SK-N-DZ (cell line): ENCODE measurements around the gene CIAO1.
A peak's percentile ranks its signal among the peaks of the same experiment; 100 is the strongest.
"Not testable (repeated sequence)": the region's sequence is repeated elsewhere in the genome, so short reads cannot be mapped to it uniquely, and the experiment has no call there.

Experiments
- DNase-seq: peaks from one replicate; pipeline ENCODE4 v3.0.0-alpha.2; 2015; ENCODE audit warnings: low spot score

The CIAO1 gene

DNA sequence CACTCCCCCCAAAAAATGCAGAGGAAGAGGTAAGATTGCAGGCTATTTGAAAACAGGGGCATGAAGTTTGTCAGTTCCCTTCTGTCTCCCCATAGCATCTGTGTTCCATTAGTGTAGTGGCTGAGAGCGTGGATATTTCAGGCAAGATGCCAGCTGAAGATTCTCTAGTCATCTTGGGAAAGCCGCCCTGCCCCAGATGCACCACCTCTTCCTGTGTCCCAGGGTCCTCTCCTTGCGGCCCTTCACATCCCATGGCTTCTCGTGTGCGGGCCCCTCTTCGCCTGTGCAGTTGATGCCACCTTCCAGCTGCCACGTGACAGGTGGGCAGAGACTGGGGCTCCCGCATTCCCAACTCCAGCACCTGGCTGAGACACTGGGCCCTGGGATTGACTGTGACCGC is 16.4 kb upstream of the CIAO1 start:
- DNase-seq, result no peak

DNA sequence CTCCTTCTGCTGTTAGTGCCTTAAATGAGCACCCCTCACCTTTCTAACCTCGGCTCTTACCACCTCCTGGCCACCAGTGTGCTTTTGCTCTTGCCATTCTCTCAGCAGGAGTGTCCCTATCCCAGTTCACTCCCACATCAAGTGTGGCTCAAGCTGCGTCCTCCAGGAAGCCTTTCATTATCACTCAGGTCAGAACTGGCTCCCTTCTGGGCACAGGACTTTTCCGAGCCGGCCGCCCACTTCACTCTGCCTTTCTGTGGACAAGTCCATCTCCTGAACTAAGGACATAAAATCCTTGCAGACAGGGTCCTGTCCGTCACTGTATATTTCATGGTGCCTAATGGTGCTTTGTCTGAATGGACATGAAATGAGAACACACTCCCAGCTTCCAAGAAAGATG is 15.8 kb upstream of the CIAO1 start:
- DNase-seq, result no peak

DNA sequence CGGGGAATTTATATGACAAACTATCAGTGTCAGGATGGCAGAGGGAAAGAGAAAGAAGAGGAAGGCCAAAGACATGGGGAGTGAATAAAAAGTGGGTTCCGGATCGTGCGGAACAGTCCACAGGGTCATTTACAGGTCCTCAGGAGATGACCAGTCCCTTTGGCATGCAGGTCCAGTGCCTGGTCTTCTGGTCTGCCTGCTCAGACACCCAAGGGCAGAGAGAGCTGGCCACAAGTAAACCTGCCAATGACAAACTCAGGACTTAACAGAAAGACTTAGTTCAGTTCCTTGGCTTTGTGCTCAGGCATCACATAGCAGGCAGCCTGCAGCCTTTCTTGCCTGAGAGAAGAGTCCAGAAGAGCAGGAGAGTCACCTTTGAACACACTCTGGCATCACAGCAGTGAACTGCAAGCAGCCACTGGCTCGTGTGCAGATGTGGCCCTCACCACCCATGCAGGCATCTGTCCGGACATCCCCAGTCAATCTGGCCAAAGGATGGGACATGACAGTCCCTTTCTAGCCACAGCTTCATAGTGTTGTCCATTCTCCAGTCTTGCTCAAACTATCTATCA is 14.2 kb upstream of the CIAO1 start:
- DNase-seq, result peak; percentile 51

DNA sequence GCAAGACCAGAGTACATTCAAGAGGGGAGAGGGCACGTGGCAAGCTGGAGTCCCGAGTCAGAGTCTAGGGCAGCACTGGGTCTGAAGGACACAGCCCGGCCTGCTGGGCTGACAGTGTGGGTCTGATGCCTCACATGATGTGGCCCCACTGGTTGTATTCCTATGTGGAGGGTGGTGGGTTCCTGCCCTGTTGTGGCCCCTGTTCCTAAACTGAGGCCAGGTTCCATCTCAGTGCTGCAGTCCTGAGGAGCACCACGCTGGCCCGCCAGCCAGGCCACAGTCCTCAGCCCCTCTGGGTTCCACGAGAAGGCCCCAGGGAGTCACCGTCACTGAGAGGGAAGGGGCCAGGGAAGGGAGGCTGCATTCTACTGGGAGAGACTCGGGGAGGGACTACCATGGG is 13.5 kb upstream of the CIAO1 start:
- DNase-seq, result no peak

DNA sequence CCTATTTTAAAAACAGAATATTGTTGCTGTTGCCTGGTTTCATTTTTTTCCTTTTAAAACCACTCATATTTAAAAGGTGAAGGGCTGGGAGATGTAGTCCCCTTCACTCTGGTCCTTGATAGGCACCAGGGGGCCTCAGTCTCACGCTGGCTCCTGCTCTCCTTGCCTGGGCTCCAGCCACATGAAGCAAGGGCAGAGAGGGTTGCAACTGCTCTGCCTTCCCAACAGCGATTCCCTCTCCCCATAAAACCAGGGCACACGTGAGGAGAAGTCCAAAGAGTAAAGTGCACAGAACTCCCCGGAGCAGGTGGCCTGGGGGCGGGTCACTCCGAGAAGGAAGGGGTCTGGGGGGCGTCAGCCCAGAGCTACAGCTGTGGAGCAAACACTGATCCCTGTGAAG is 13.0 kb upstream of the CIAO1 start:
- no peak for DNase-seq

DNA sequence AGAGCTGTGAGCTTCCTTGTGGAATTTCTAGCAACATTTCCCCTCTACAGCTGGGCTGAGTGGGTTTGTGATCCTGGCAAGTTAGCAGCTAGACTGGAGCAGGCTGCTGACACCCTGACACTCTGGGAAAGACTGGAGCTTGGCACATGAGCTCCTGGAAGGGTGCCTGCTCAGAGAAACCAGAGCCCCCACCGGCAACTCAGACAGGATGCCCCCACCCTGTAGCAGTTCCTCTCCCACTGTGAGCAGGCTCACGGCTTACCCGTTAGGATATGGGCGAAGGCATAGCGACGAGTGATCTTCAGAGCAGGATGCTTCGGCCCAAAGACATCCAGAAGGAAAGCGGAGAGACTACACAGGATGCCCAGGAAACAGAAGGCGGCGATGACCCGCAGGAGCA is 11.5 kb upstream of the CIAO1 start:
- DNase-seq, result no peak

DNA sequence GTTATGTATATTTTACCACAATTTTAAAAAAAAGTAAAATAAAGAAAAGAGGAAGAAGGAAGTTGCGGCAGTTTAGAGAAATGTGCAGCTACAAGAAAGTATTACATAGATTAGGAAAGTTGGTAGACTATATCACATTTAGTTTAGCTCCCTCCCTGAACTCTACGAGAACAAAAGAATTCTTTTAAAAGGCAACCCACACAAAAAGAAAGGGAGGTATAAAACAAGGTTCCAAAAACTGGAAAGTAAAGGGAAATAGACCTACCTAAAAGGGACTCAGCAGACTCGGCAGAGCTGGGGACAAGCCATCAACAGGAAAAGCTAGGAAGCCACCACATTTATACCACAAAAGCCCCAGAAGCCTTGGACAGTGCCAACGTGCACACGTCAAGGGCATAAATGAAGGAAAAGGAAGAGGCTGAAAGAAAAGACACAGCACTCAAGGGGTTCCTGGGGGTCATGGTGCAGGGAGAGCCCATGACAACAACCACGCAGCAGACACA is 9.4 kb upstream of the CIAO1 start:
- no peak for DNase-seq

DNA sequence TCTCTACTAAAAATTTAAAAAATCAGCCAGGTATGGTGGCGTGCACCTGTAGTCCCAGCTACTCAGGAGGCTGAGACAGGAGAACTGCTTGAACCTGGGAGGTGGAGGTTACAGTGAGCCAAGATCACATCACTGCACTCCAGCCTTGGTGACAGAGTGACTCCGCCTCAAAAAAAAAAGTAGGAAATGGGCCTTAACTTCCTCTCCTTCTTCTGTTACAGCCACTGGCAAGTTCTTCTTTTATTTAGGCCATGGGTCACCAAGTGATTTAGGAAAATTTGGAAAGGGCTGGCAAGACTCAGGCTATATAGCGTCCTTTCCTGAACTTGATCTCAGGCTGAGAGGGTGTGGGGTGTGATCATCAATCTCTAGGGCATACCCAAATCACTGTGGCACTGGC is 8.3 kb upstream of the CIAO1 start:
- DNase-seq, result not testable (repeated sequence)

DNA sequence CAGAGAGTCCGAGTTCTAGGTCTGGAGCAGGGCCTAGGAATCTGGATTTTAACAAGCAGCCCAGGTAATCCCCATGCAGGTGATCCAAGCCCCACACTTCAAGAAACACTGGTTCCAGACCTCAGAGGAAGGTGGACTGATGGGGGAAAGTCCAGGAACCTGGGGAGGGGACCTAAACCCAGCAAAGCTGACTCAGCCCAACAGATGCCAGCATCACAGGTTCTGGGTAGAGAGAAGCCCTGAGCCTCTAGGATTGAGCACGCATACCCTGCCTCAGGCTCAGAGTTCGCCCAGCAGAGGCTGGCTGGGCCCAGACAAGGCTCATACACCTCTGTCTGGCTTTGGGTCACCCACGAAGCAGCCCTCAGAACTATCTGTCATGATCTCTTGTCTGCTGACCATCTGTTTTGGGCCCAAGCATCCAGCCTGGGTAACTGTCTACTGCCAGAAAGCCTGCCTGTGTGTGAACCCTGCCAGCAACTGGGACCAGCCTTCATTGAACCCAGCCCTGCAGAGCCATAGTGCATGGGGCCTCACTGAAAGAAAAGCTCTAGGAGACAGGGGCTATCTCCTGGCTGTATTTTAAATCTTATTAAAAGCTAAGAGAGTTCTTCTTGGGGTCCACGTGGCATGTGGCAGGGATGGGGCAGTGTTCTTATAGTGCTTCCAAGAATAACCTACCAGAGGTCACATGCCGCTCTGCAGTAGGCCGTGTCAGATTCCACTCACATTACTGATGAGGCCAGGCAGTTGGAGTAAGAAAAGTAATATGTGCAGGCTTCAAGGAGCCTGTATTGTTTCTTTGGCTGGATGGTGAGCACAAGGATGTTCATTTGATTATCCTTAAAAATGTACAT is 7.6 kb upstream of the CIAO1 start:
- DNase-seq, result no peak

DNA sequence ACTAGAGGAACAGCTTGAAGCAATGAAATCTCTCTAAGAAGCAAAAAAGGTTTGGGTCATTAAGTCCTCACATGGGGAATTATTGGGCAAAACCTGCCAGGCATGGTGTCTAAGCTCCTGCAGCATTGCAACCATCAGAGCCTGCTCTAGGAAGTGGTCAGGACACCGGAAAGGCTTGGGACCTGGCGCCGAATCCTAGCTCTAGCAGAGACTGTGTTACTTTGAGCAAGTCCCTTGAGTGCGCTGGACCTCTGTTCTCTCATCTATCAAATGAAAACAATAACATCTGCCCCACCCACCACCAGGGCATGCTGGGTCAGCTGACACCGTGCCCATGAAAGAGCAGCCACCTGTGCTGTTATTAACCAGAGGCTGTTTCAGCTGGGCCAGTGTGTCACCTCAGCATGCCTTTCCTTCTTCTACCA is 6.5 kb upstream of the CIAO1 start:
- no peak for DNase-seq

DNA sequence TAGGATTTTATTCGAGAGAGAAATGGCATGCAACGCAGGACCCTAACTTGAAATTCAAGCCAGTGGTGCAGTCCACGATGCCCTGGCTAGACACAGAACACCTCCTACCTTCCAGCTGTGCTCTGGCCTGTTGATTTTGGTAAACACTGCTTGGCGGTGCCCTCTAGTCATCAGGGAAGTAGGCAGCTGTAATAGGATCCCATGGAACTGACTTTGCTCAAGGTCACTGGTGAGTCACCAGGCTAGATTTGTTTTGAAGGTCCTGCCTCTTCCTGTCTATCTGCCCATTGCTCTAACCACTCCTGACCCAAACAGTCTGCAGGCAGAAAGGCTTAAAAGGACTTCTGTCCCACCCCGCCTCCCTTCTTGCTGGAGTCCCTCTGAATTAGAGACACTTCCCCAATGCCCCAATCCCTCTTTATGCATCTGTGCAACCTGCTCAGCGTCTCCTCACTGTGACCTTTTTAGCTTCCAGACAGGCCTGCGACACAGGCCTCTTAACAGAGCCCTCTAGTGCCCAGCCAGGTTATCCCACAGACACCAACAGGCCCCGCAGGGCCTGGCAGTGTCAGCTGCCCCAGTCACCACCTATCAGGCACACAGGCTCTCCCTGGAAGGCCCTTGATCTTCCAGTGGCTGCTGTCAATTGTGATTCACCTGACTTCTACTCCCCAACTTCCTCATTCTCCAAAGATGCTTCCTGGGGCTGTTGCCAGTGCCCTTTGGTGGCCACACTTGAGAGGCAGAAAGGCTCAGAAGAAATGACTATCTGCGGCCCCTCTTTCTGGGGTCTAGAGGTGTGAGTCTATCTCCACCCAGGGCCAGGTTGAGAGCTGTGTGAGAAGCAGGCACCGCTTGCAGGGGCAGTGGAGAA is 5.4 kb upstream of the CIAO1 start:
- peak; percentile 47 for DNase-seq

DNA sequence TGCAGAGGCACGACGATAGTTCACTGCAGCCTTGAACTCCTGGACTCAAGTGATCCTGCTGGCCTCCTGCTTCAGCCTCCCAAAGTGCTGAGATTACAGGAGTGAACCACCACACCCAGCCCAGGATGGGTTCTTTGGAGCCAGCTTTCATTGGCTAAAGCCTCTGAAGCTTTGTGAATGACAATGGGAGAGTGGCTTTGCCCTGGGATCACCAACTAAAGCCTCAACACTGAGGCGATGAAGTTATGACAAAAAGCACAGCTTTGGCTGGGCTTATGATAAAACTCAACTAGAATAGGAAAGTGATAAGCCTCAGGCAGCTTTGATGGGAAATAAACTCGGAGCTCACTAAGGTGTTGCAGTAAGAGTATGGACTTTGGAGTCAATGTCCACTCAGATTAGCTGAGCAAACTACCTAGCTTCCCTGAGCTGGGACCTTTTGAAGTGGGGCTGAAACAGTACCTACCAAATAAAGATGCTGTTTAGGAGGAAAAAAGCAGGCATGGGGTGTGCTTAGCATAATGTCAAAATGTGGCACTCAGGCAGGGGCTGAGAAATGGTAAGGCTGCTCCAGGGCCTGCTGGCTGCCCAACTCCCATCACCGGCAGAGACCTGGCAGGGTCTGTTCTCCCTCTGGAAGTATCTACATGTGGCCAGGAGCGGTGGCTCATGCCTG is 4.6 kb upstream of the CIAO1 start:
- no peak for DNase-seq

DNA sequence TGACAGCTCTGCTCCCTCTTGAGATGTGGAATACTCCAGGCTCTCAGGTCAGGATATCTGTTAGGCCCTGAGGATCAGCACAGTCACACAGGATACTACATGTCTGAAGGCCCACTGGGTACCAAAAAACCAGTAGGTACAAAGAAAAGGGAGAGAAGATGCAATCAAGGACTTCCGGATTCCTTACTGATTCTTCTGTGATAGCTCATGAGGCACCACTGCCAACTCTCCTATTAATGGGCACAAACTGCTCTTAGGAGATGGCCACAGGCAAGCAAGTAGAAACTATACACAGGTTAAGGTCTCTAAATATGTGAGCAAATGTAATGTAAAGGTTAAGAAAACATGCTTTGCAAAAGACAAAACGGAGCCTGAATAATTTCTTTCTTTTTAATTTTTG is 3.7 kb upstream of the CIAO1 start:
- no peak for DNase-seq

DNA sequence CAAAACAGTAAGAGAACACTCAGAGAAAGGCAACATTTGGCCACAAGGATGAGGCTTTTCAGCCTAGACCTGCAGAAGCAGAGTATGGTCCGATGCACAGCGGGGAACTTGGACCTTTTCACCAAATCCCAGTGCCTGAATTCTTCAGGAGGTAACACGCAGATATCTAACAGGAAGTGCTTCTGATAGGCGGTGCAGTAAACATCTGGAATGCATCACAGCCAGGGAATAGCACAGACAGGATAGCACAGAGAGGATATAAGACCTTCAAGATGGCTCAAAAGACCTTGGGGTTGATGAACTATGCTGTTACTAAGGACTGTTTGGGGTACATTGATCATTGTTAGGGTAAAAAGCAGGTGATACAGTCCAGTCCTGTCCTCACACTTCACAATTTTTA is 1.9 kb upstream of the CIAO1 start:
- no peak for DNase-seq

DNA sequence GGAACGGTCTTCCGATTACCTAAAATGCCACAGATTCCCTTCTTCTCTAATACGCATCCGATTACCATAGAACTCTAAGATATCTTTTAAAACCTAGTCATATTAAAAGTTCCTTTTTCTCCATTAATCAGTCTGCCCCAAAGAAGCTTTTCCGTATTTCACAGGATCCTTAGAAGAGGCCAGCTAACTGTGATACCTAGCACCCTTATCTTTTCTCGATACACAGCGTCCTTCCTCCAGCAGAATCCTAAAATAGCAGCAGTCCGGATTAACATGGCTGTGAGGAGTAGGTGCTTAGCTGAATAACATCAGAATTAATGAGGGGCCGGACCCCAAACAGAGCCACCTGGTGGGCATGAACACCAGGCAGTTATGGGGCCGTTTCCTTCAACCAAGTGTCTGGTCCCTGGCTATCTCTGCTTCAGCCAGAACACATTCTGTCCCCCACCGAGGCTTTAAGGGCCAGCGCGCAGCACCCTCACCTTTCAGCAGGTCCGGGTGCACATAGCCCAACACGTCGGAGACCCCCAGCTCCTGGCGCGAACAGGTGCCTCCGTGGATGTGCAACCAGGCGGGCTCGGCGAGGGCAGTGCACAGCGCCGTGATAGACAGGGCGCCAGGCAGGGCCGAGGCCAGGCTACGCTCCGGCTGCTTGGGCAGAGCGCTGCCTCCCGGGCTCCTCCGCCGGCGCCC is 1.2 kb upstream of the CIAO1 start:
- peak; percentile 47 for DNase-seq

DNA sequence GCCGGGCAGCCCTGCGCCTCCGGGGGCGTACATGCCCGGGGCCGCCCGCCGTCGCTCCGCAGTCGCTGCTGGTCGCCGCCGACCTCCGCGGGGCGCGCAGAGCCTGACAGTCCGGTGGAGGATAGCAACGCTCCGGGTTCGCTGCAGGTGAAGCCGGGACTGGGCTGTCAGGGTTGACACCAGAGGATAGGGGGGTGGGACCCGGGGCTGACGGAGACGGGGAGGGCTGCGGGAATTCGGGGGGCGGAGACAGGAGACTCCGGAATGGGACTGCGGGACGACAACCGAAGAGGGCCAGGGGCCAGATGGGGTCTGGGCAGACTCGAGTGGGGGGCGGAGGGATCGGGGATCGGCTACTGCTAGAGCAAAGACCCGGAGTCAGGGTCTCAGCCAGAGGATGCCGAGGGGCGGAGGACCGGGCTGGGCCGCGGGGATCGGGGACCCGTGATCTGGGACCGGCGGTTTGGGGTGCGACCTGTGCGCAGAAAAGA is 631 bp upstream of the CIAO1 start:
- no peak for DNase-seq

DNA sequence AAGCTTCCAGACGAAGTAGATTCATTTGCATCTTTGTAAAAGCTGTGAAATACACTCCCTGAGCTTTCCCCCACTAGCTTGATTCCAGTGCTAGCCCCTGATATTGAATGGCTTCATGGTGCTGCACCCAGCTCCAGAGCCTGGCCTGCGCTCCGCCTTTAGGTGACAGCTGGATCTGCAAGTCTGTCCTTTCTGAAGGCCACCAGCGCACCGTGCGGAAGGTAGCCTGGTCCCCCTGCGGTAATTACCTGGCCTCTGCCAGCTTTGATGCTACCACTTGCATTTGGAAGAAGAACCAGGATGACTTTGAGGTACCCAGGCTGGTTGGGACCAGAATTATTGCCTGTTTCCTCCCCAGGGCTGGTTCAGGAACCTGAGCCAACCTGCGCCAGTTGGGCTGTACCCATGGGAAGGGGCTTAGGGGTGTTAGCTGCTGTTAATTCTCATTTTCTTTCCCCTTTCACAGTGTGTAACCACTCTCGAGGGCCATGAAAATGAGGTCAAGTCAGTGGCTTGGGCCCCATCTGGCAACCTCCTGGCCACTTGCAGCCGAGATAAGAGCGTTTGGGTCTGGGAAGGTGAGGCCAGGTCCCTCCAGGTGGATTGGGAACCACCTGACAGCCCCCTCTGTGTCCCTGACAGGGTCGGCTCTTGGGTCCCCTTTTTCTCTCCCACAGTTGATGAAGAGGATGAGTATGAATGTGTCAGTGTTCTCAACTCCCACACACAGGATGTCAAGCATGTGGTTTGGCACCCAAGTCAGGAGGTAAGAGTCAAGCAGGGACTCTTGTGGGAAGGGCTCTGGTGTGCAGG is 1.3 kb downstream of the CIAO1 start:
- DNase-seq, result peak; percentile 49

DNA sequence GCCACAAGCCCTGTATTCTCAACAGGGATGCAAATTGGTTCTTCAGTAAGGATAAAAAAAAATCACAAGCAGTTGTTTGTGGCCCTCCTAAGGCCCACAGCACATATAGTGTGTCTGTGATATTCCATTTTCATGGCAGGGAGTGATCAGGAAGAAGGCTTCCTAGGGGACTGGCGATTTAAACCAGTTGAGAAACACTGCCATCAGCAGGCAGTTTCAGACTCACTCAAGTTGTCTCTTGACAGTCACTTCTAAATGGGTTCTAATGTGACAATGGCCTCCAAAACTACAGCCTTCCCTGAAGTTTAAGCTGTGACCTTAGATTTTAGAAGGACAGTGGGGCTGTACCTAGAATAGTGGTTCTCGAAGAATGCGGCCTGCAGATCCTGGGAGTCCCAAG is 6.0 kb downstream of the CIAO1 start:
- DNase-seq, result no peak

DNA sequence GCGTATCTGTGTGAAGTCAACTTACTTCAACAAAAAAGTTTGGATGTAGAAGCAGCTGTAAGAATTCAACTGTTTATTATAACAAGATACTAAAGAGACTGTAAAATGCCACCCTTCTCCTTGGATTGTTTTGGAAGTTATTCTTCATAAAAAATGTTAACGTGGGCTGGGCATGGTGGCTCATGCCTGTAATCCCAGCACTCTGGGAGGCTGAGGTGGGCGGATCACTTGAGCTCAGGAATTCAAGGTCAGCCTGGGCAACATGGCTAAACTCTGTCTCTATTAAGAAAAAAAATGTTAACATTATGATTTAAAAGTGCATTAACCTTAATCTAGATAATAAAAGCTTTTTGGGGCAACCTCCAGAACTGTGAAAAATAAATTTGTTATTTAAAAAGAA is 7.7 kb downstream of the CIAO1 start:
- no peak for DNase-seq
